Memory B cell (primary cell): Measurements from ENCODE around the gene ZDHHC11.
"Not testable (repeated sequence)": the region's sequence is repeated elsewhere in the genome, so short reads cannot be mapped to it uniquely, and the experiment has no call there.

Experiments
- ATAC-seq: fragments of 150-1000 bp; cut with Tn5 transposase; 2 replicates; pipeline ENCODE4 v1.10.0; 2021; ENCODE audit warnings: low read depth, mild to moderate bottlenecking, moderate library complexity
- DNase-seq, 2 donors: peaks; one replicate each; pipeline ENCODE4 v3.0.0; 2022; ENCODE audit warnings: low spot score in 2 of 2
- H3K27ac Mint-ChIP-seq: one replicate; pipeline ENCODE4 v1.8.0; 2022; ENCODE audit warnings: mild to moderate bottlenecking, moderate library complexity, mixed read lengths
- H3K27me3 Mint-ChIP-seq: one replicate; pipeline ENCODE4 v1.8.0; 2022; ENCODE audit warnings: mixed read lengths
- H3K36me3 Mint-ChIP-seq: one replicate; pipeline ENCODE4 v1.8.0; 2022; ENCODE audit warnings: mild to moderate bottlenecking, mixed read lengths
- H3K4me1 Mint-ChIP-seq: one replicate; pipeline ENCODE4 v1.8.0; 2022; ENCODE audit warnings: mixed read lengths
- H3K4me3 Mint-ChIP-seq: one replicate; pipeline ENCODE4 v1.8.0; 2022; ENCODE audit warnings: mild to moderate bottlenecking, moderate library complexity, mixed read lengths
- H3K9me3 Mint-ChIP-seq: one replicate; pipeline ENCODE4 v1.8.0; 2022; ENCODE audit warnings: mixed read lengths

ZDHHC11 gene

DNA sequence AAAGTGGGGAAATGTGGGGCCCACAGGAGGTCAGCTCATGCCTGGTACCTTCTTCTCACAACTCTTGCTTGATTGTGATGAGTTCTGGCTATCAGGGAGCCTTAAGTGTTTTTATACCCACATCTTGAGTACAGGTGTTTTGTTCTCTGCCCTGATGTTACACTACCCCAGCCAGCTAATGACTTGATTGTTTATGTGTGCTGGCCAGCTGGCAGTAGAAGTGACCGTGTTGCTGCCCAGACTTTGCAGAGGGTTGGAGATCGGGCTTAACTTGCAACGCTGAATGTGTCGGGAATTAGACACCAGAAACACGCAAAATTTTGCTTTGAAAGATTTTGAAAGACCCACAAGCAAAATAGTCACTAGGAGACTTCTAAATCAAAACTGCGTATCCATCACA, 49.3 kb downstream of the ZDHHC11 start:
- peaks cover 6% of the 10 kb centered on the region for H3K36me3 Mint-ChIP-seq
- ATAC-seq (no peak), DNase-seq (no peak)
- peaks cover 25% of the 10 kb centered on the region for H3K27me3 Mint-ChIP-seq
- no peak overlapping the region for H3K4me3 Mint-ChIP-seq
- H3K4me1 Mint-ChIP-seq: no peaks in the 10 kb centered on the region
- peaks cover 23% of the 10 kb centered on the region for H3K9me3 Mint-ChIP-seq
- no peak overlapping the region for H3K27ac Mint-ChIP-seq

GRCh38 chr5:801055-801454, 49.7 kb downstream of the ZDHHC11 start:
- DNase-seq, H3K4me1 Mint-ChIP-seq, ATAC-seq, H3K36me3 Mint-ChIP-seq, H3K4me3 Mint-ChIP-seq, H3K27ac Mint-ChIP-seq: not testable (repeated sequence)
- Mint-ChIP-seq H3K9me3 (peaks cover 23% of the 10 kb centered on the region), H3K27me3 (peaks cover 26% of the 10 kb centered on the region)

DNA sequence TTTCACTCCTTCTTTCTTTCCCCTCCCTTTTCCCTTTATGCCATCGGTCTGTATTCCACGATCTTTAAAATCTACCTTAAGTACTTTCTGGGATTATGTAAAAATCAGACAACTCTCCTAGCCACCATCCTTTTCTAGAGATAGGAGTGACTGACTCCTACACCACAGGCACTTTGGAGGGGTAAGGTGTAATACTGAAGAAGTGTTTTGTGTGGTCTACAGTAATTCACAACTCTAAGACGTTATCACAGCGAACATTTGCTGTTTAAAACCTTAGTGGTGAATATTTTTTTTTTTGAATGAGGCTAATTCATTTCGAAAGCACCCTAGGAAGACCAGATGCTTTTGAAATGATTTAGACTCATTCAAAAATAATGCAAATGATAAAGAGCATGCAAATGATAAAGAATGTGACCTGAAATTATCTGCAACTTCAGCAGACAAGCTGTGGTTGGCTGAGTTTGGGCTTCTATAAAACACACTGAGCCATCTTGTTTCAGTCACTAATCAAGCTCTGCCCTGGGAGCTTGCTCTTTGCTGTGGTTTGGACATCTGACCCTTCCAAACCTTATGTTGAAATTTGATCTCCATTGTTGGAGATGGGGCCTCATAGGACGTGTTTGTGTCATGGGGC, 52.2 kb downstream of the ZDHHC11 start:
- peaks cover 25% of the 10 kb centered on the region for H3K27me3 Mint-ChIP-seq
- H3K4me1 Mint-ChIP-seq, H3K27ac Mint-ChIP-seq, ATAC-seq, DNase-seq, H3K4me3 Mint-ChIP-seq, H3K36me3 Mint-ChIP-seq: not testable (repeated sequence)
- peaks cover 14% of the 10 kb centered on the region for H3K9me3 Mint-ChIP-seq

DNA sequence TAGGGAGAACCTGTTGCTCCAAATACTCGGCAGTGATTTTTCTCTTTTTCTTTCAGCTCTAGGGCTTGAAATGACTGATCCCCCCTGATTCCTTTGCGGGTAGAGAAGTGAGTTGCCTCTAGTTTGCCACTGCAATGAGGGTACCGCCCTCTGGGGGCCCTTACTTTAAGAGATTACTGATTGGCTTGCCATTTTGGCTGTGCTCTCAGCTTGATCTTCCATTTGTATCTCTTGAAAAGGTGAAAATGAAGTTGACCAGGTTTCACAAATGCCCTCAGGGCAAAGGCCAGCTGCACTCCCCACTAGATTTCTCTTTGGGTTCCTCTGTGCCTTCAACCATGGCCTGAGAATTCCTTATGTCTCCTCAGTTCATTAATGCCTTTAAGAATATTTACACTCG, 52.8 kb downstream of the ZDHHC11 start:
- not testable (repeated sequence) for H3K27ac Mint-ChIP-seq, H3K4me3 Mint-ChIP-seq, ATAC-seq, H3K4me1 Mint-ChIP-seq, H3K36me3 Mint-ChIP-seq, DNase-seq
- Mint-ChIP-seq H3K27me3 (peaks cover 25% of the 10 kb centered on the region), H3K9me3 (peaks cover 16% of the 10 kb centered on the region)

DNA sequence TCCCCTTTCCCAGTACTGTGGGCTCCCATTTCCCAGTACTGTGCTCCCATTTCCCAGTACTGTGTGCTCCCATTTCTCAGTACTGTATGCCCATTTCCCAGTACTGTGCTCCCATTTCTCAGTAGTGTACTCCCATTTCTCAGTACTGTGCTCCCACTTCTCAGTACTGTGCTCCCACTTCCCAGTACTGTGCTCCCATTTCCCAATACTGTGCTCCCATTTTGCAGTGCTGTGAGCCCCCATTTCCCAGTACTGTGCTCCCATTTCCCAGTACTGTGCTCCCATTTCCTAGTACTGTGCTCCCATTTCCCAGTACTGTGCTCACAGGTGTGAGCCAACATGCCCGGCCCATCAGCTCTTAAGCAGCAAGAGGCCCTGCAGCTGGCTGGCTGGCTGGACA, 54.9 kb downstream of the ZDHHC11 start:
- H3K9me3 Mint-ChIP-seq, DNase-seq, H3K27ac Mint-ChIP-seq, H3K4me1 Mint-ChIP-seq, ATAC-seq, H3K36me3 Mint-ChIP-seq, H3K4me3 Mint-ChIP-seq: not testable (repeated sequence)
- peaks cover 20% of the 10 kb centered on the region for H3K27me3 Mint-ChIP-seq

DNA sequence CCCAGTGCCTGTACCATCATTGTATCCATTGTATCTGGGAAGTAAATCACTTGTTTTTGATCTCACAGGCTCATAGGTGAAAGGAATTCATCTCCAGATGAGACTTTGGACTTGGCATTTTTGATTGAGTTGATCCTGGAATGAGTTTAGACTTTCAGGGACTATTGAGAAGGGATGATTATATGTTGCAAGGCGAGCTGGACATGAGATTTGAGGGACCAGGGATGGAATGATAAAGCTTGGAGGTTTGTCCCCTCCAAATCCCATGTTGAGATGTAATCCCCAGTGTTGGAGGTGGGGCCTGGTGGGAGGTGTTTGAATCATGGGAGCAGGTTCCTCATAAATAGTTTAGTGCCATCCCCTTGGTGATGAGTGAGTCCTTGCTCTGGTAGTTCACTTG, 55.8 kb downstream of the ZDHHC11 start:
- H3K4me3 Mint-ChIP-seq, H3K36me3 Mint-ChIP-seq, H3K4me1 Mint-ChIP-seq, ATAC-seq, DNase-seq, H3K27ac Mint-ChIP-seq: not testable (repeated sequence)
- peaks cover 13% of the 10 kb centered on the region for H3K9me3 Mint-ChIP-seq
- H3K27me3 Mint-ChIP-seq: peaks cover 20% of the 10 kb centered on the region

DNA sequence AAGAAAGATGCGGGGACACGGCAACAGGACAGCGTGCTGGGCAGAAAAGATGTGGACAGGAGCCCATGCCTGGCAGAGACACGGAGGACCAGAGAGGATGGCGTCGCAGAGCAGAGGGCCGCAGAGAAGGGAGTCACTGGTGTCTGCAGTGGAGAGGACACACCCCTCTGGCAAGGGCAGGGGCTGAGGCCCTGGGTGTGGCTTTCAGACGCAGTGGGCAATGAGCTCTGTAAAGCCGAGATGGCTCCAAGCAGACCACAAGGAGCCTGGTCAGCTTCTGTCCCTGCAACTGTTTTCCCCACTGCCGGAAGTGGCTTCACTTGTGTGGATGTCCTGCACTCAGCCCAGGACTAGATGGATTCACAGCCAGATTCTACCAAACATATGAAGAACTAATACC, 62.1 kb downstream of the ZDHHC11 start:
- H3K4me3 Mint-ChIP-seq, H3K4me1 Mint-ChIP-seq, ATAC-seq, H3K27ac Mint-ChIP-seq, DNase-seq, H3K36me3 Mint-ChIP-seq, H3K9me3 Mint-ChIP-seq: not testable (repeated sequence)
- H3K27me3 Mint-ChIP-seq: peaks cover 12% of the 10 kb centered on the region

DNA sequence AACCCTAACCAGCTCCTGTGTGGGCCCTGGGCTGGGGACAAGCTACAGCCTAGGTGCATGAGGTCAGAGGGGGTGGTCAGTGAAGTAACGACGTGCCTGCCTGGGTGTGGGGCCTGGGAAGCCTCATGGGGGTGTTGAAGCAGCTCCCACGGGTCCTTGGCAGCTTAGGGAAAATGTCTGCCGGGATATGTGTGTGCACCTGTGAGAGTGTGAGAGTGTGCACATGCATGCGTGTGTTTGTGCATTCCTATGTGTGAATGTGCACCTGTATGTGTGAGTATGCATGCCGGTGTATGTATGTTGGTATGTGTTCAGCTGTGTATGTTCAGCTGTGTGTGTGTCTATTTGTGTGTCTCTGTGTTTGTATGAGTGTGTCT, 62.9 kb downstream of the ZDHHC11 start:
- H3K27me3 Mint-ChIP-seq: peaks cover 11% of the 10 kb centered on the region
- not testable (repeated sequence) for H3K27ac Mint-ChIP-seq, H3K4me3 Mint-ChIP-seq, H3K9me3 Mint-ChIP-seq, DNase-seq, H3K36me3 Mint-ChIP-seq, ATAC-seq, H3K4me1 Mint-ChIP-seq

GRCh38 chr5:787224-787856, 63.4 kb downstream of the ZDHHC11 start:
- H3K4me1 Mint-ChIP-seq, H3K9me3 Mint-ChIP-seq, ATAC-seq, DNase-seq, H3K4me3 Mint-ChIP-seq, H3K36me3 Mint-ChIP-seq, H3K27ac Mint-ChIP-seq: not testable (repeated sequence)
- H3K27me3 Mint-ChIP-seq: peaks cover 11% of the 10 kb centered on the region

- H3K4me3 Mint-ChIP-seq: peak overlapping the region; percentile 80
- H3K27ac Mint-ChIP-seq: not testable (repeated sequence)
- DNase-seq: peak in 1 of 2 donors; percentile 36
These were observed 65.5 kb downstream of the ZDHHC11 start for GRCh38 chr5:785181-785705.

DNA sequence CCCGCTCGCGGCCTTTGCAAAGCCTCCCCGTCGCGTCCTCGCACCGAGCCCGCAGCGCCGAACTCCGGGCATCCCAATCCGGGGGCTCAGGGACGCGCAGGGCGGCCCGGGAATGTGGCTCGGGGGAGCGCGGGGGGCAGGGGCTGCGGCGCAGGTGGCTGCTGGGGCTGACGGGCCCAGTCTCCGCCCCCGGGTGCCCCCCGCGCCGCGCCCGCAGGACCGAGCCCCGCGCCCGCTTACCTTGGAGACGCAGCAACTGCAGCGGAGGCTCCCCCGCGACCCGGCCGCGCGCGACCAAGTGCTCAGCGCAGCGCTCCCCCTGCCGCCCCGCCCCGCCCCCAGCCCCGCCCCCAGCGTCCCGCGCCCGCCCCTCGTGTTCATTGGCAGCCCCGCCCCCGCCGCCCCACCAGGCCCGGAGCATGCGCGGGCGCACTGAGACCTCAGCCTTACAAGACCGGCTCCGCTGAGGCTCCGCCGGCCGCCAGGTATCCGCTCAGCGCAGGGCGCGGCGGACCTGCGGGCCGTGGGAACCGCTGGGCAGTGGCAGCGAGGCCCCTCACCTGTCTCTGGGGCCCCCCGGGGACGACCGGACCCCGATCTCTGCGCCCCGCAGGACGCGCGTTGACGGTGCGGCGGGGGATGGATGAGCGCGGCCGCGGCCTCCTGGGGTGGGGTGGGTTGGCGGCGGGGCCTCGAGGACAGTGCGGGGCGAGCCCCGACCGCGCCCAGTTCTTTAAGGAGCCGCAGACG, 66.2 kb downstream of the ZDHHC11 start, which contains the start of gene ZDHHC11B:
Gene ZDHHC11B (minus strand): TSS at position 302 of the 750 bp plus-strand sequence. CDS start 17,810 bp downstream, outside the sequence.
- H3K4me3 Mint-ChIP-seq: peak within 1 kb of the TSS; percentile 80
- not testable (repeated sequence) for H3K36me3 Mint-ChIP-seq, H3K4me1 Mint-ChIP-seq, H3K9me3 Mint-ChIP-seq, H3K27ac Mint-ChIP-seq, H3K27me3 Mint-ChIP-seq
- ATAC-seq (peak; percentile 77), DNase-seq (peak; percentile 65 to 67)

More at GRCh38 chr5:785181-785705, 65.5 kb downstream of the ZDHHC11 start:
- not testable (repeated sequence) for H3K36me3 Mint-ChIP-seq, H3K9me3 Mint-ChIP-seq, H3K4me1 Mint-ChIP-seq, H3K27me3 Mint-ChIP-seq
- ATAC-seq: peak; percentile 11

GRCh38 chr5:783881-784427, 66.8 kb downstream of the ZDHHC11 start:
- H3K4me1 Mint-ChIP-seq, H3K9me3 Mint-ChIP-seq, H3K27me3 Mint-ChIP-seq, H3K27ac Mint-ChIP-seq, ATAC-seq, H3K36me3 Mint-ChIP-seq: not testable (repeated sequence)
- peak overlapping the region; percentile 80 for H3K4me3 Mint-ChIP-seq
- peak in 1 of 2 donors; percentile 48 for DNase-seq

DNA sequence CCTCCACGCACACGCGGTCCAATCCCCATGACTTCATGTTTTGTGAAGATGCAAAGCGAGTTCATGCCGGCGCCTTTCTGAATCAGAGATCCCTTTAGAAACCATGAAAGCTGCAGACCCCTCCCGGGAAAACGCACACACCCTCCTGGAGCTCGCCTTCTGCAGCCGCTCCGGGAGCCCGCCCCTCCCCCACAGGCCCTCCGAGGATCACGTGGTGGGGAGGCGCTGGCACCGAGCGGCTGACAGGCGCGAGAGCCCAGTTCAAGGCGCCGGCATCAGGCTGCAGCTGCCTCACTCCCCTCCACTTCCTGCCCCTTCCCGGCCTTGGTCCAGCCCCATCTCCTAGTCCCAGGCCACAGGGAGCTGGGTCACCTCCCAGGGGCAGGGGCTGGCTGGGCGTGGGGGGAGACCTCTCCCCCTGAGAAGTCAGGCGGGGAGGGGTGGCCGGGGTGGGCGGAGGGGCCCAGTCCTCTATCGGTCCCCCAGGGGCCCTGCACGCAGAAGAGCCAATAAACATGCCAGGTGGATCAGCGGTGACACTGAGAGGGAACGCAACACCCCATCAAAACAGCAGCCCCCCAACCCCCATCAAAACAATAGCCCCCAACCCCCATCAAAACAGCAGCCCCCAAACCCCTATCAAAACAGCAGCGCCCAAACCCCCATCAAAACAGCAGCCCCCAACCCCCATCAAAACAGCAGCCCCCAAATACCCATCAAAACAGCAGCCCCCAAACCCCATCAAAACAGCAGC, 67.6 kb downstream of the ZDHHC11 start:
- H3K36me3 Mint-ChIP-seq, H3K27ac Mint-ChIP-seq, H3K9me3 Mint-ChIP-seq, H3K27me3 Mint-ChIP-seq, H3K4me1 Mint-ChIP-seq: not testable (repeated sequence)
- ATAC-seq (peak; percentile 39), DNase-seq (peak in 1 of 2 donors; percentile 37)
- peak overlapping the region; percentile 80 for H3K4me3 Mint-ChIP-seq
